Stimulated activated CD8-positive, alpha-beta memory T cell treated with anti-CD3 and anti-CD28 coated beads, Interleukin-4, amount 100 ng/mL, for 48 hours (primary cell): ENCODE data around the gene ANKRD40CL.

Source experiments
- DNase-seq: peaks from one replicate; pipeline ENCODE4 v3.0.0-alpha.2; 2020

Gene ANKRD40CL

GRCh38 chr17:50785946-50786570 is 18.7 kb upstream of the ANKRD40CL start:
- no peak for DNase-seq

- no peak for DNase-seq
Observed at GRCh38 chr17:50785126-50785525, 17.8 kb upstream of the ANKRD40CL start.

GRCh38 chr17:50783905-50784304 is 16.6 kb upstream of the ANKRD40CL start:
- no peak for DNase-seq

GRCh38 chr17:50783193-50783660 is 15.9 kb upstream of the ANKRD40CL start:
- DNase-seq = peak; percentile 91

- no peak for DNase-seq
Observed at GRCh38 chr17:50781167-50781566, 13.8 kb upstream of the ANKRD40CL start.

- DNase-seq = peak; percentile 57
Observed at GRCh38 chr17:50779747-50780353, 12.5 kb upstream of the ANKRD40CL start.

- no peak for DNase-seq
Observed at GRCh38 chr17:50778988-50779387, 11.7 kb upstream of the ANKRD40CL start.

- DNase-seq = no peak
Observed at GRCh38 chr17:50778471-50778870, 11.2 kb upstream of the ANKRD40CL start.

- DNase-seq = no peak
Observed at GRCh38 chr17:50775926-50776325, 8.6 kb upstream of the ANKRD40CL start.

- no peak for DNase-seq
Observed at GRCh38 chr17:50774225-50774803, 7.0 kb upstream of the ANKRD40CL start.

GRCh38 chr17:50771991-50772785 is 4.9 kb upstream of the ANKRD40CL start:
- no peak for DNase-seq

- no peak for DNase-seq
Observed at GRCh38 chr17:50770346-50770745, 3.0 kb upstream of the ANKRD40CL start.

GRCh38 chr17:50769884-50770283 is 2.6 kb upstream of the ANKRD40CL start:
- DNase-seq = peak; percentile 16

- DNase-seq = peak; percentile 17
Observed at GRCh38 chr17:50768346-50768761, 1.0 kb upstream of the ANKRD40CL start.

GRCh38 chr17:50767030-50767429 is 288 bp downstream of the ANKRD40CL start:
- peak; percentile 11 for DNase-seq

- peak; percentile 13 for DNase-seq
Observed at GRCh38 chr17:50766222-50767023, 895 bp downstream of the ANKRD40CL start.

GRCh38 chr17:50765454-50766221 is 1.7 kb downstream of the ANKRD40CL start:
- peak; percentile 17 for DNase-seq

GRCh38 chr17:50764734-50765149 is 2.6 kb downstream of the ANKRD40CL start:
- DNase-seq = no peak

GRCh38 chr17:50763716-50764475 is 3.4 kb downstream of the ANKRD40CL start:
- peak; percentile 16 for DNase-seq

- DNase-seq = no peak
Observed at GRCh38 chr17:50762177-50762576, 5.1 kb downstream of the ANKRD40CL start.

GRCh38 chr17:50758989-50759544 is 8.3 kb downstream of the ANKRD40CL start:
- DNase-seq = no peak
